Measurements from ENCODE around the gene GP1BA.

- TF ChIP-seq EP300 (IDR thresholded peaks at IDR 0.05) (no peak), CTCF (IDR thresholded peaks at IDR 0.05) (no peak), POLR2A (IDR thresholded peaks at IDR 0.05) (no peak), POLR2AphosphoS5 (IDR thresholded peaks at IDR 0.05) (no peak)
These were observed 28.3 kb downstream of the GP1BA start for GRCh38 chr17:4960279-4960922.

Data from suprapubic skin (tissue), 4 donors.